SK-N-SH (cell line): ENCODE data around the gene IBSP.

Source experiments
- MEF2A ChIP-seq: IDR thresholded peaks from 2 replicates; pipeline ENCODE4 v1.4.0; 2012; ENCODE audit warnings: low read depth, borderline replicate concordance
- TF ChIP-seq, protein P1 (sequence below): IDR thresholded peaks from 2 replicates; pipeline ENCODE4 v1.4.0; 2012; ENCODE audit warnings: low read depth

DNA sequence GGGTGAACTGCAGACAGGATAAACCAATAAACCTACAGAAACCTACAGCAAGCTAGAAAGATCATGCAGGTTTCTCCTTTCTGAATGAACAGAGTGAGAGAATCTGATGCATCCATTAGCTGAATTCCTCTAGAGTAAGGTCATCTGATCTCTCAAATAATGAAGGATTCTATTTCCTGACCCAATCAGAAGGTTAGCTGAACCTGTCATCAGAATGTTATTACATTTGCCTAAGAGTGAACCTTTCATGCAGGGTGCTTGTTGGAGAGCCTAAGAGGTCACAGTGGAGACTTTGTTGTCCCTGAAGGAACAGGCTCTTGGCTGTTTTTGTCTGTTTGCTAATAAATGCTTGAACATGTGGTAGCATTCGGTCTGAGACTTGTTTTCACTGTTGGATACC is 57.5 kb downstream of the IBSP start:
- TF ChIP-seq, protein P1, sequence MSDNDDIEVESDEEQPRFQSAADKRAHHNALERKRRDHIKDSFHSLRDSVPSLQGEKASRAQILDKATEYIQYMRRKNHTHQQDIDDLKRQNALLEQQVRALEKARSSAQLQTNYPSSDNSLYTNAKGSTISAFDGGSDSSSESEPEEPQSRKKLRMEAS, result no peak
- TF ChIP-seq MEF2A, result no peak
